IMR-90 (cell line): ENCODE measurements around the gene ATRX. TPM values are rescaled to one million over a fixed set of nuclear protein-coding genes. Genes with fewer than 3 reads are reported as not detected.

ENCODE experiments used
- ATAC-seq: fragments of 200-7000 bp; cut with Tn5 transposase; 2 replicates; pipeline ENCODE4 v1.9.1; 2020; ENCODE audit warnings: low read depth, mild to moderate bottlenecking, moderate library complexity
- BruUV-seq: library from RNA; stranded (reverse); fragments of 400-500 nt; replicated peaks from 2 replicates; lab custom pipeline; 2021; lab: Mats Ljungman, UMichigan
- CTCF ChIA-PET: fragments of 300-600 bp; formaldehyde crosslinking; extraction: SDS; loops from one replicate; lab custom pipeline; 2021; ENCODE audit warnings: antibody characterized with exemption; lab: Yijun Ruan, JAX
- POLR2A ChIA-PET: fragments of 300-600 bp; sonication (Branson Sonifier 250); formaldehyde crosslinking; loops from one replicate; lab custom pipeline; 2022; ENCODE audit warnings: antibody characterized with exemption; ENCODE audit not compliant: unreplicated experiment; lab: Charles Lee
- DNase-seq: peaks from one replicate; pipeline ENCODE4 v3.0.0; 2013
- H2AFZ ChIP-seq: replicated peaks from 2 replicates; pipeline ENCODE3; 2013; ENCODE audit warnings: low read length, mild to moderate bottlenecking; ENCODE audit not compliant: poor library complexity
- H2AK5ac ChIP-seq: 2 replicates; pipeline ENCODE4 v1.6.1; 2013; ENCODE audit warnings: low read depth, low read length, inconsistent platforms
- H2AK9ac ChIP-seq: replicated peaks from 2 replicates; pipeline ENCODE3; 2013; ENCODE audit warnings: mild to moderate bottlenecking, low read depth, low read length, moderate library complexity; ENCODE audit not compliant: poor library complexity
- H2BK120ac ChIP-seq: 2 replicates; pipeline ENCODE4 v1.6.1; 2013; ENCODE audit warnings: low read depth, low read length, inconsistent platforms
- H2BK15ac ChIP-seq: 3 replicates; pipeline ENCODE4 v1.6.1; 2013; ENCODE audit warnings: low read depth, low read length, inconsistent platforms
- H2BK20ac ChIP-seq: 2 replicates; pipeline ENCODE4 v1.6.1; 2013; ENCODE audit warnings: low read depth, mild to moderate bottlenecking, inconsistent platforms, low read length, moderate library complexity
- H2BK5ac ChIP-seq: 2 replicates; pipeline ENCODE4 v1.6.1; 2013; ENCODE audit warnings: mild to moderate bottlenecking, low read depth, low read length, inconsistent platforms; ENCODE audit not compliant: poor library complexity, severe bottlenecking
- H3K14ac ChIP-seq: replicated peaks from 2 replicates; pipeline ENCODE4 v1.6.1; 2013; ENCODE audit warnings: low read depth, low read length, inconsistent platforms
- H3K18ac ChIP-seq: 2 replicates; pipeline ENCODE4 v1.6.1; 2013; ENCODE audit warnings: low read depth, low read length, control low read depth
- H3K23ac ChIP-seq: 2 replicates; pipeline ENCODE4 v1.6.1; 2013; ENCODE audit warnings: low read depth, low read length, inconsistent platforms
- H3K27ac ChIP-seq: 2 replicates; pipeline ENCODE4 v1.5.1; 2013; ENCODE audit warnings: mild to moderate bottlenecking, control low read depth, low read length; ENCODE audit not compliant: insufficient read depth
- H3K27me3 ChIP-seq: 2 replicates; pipeline ENCODE4 v1.6.1; 2013; ENCODE audit warnings: low read length; ENCODE audit not compliant: control insufficient read depth, insufficient read depth
- H3K36me3 ChIP-seq: 2 replicates; pipeline ENCODE4 v1.6.1; 2013; ENCODE audit warnings: low read length, mixed read lengths; ENCODE audit not compliant: control insufficient read depth, insufficient read depth
- H3K4ac ChIP-seq: 2 replicates; pipeline ENCODE4 v1.6.1; 2013; ENCODE audit warnings: low read depth, low read length, inconsistent platforms
- H3K4me1 ChIP-seq: 2 replicates; pipeline ENCODE4 v1.6.1; 2013; ENCODE audit warnings: low read length, mixed read lengths; ENCODE audit not compliant: control insufficient read depth, insufficient read depth
- H3K4me2 ChIP-seq: 2 replicates; pipeline ENCODE4 v1.6.1; 2013; ENCODE audit warnings: low read depth, mild to moderate bottlenecking, control low read depth, low read length, moderate library complexity
- H3K4me3 ChIP-seq: 2 replicates; pipeline ENCODE4 v1.5.1; 2013; ENCODE audit warnings: low read depth, mild to moderate bottlenecking, control low read depth, low read length, moderate library complexity; ENCODE audit not compliant: insufficient read depth
- H3K56ac ChIP-seq: 2 replicates; pipeline ENCODE4 v1.6.1; 2013; ENCODE audit warnings: low read length, inconsistent platforms; ENCODE audit not compliant: insufficient read depth; ENCODE audit errors: extremely low read depth
- H3K79me1 ChIP-seq, 2 experiments: 2 replicates each; pipeline ENCODE4 v1.6.1; 2013; ENCODE audit warnings: low read length in 2 of 2, inconsistent platforms in 1 of 2, low read depth in 1 of 2
- H3K9ac ChIP-seq: 2 replicates; pipeline ENCODE4 v1.6.1; 2013; ENCODE audit warnings: low read depth, low read length, control low read depth
- H3K9me1 ChIP-seq: 2 replicates; pipeline ENCODE4 v1.6.1; 2013; ENCODE audit warnings: low read length, inconsistent platforms; ENCODE audit not compliant: insufficient read depth
- H3K9me3 ChIP-seq: 2 replicates; pipeline ENCODE4 v1.6.1; 2013; ENCODE audit warnings: low read length; ENCODE audit not compliant: control insufficient read depth, insufficient read depth
- H4K20me1 ChIP-seq: 2 replicates; pipeline ENCODE4 v1.6.1; 2013; ENCODE audit warnings: low read length, inconsistent platforms; ENCODE audit not compliant: insufficient read depth
- H4K5ac ChIP-seq: 2 replicates; pipeline ENCODE4 v1.6.1; 2013; ENCODE audit warnings: mild to moderate bottlenecking, low read depth, low read length, control low read depth
- H4K8ac ChIP-seq, 2 experiments: 2 replicates each; pipeline ENCODE4 v1.6.1; 2013; ENCODE audit warnings: low read depth in 2 of 2, low read length in 2 of 2, control low read depth in 1 of 2, inconsistent platforms in 1 of 2
- H4K91ac ChIP-seq: 2 replicates; pipeline ENCODE4 v1.6.1; 2013; ENCODE audit warnings: low read depth, low read length, inconsistent platforms; ENCODE audit not compliant: insufficient read depth
- BHLHE40 ChIP-seq: fragments of 150-350 bp; IDR thresholded peaks from 2 replicates; pipeline ENCODE4 v1.6.1; 2016; ENCODE audit warnings: mild to moderate bottlenecking, low read depth, low read length
- SMC3 ChIP-seq: fragments of 150-350 bp; IDR thresholded peaks from 2 replicates; pipeline ENCODE4 v1.6.1; 2016; ENCODE audit warnings: low read depth, mild to moderate bottlenecking, antibody characterized with exemption, low read length, moderate library complexity
- dilution Hi-C: fragments of 300-500 bp; cut with HindIII; formaldehyde crosslinking; loops from one replicate; pipeline ENCODE4 v1.14.3; 2018; ENCODE audit warnings: low sequenced_read_pairs; ENCODE audit not compliant: unreplicated experiment
- in situ Hi-C: fragments of 300-500 bp; cut with MboI; formaldehyde crosslinking; loops from 3 replicates; pipeline ENCODE4 v1.14.3; 2019; ENCODE audit warnings: low sequenced_read_pairs, inconsistent platforms, mixed read lengths
- intact Hi-C: fragments of 100-400 bp; cut with micrococcal nuclease; formaldehyde crosslinking; loops from 2 replicates; pipeline ENCODE4 v1.10.0; 2022
- polyA plus RNA-seq, 3 experiments: library from polyadenylated mRNA; depleted of rRNA; stranded (reverse); fragments of >200 nt; gene quantifications; 2 replicates each; pipeline ENCODE4 v1.2.3, GENCODE V29; 2012; ENCODE audit warnings: low replicate concordance in 1 of 3
- total RNA-seq: library from RNA; depleted of rRNA; stranded (reverse); fragments of >200 nt; gene quantifications from 2 replicates; pipeline ENCODE4 v1.2.3, GENCODE V29; 2012

The ATRX gene
- total and polyA plus RNA-seq, 2 of the 4 experiments (the other 2 are of a cell fraction) = 20.7 to 73.8 TPM

DNA sequence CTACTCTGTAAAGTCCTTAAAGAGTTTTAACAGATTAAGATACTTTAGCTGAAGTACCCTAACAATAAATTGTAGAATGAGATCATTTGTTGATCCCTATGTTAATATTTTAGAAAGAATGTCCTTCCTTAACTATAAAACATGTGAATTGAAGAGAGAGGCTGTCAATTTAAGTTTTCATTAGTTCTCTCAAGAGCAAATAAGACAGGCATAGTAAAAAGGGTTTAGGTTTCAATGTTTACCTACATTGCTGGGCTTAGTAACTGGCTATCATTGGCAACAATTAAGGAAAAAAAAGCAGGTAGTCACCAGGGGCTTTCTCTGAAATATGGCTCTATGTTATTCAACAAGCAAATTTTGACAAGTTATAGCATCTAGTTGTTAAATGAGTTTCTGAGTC is 91.5 kb downstream of the ATRX start:
- ATAC-seq (no peak), DNase-seq (no peak)
- H4K5ac ChIP-seq = no peak overlapping the region
- H3K18ac ChIP-seq = no peak overlapping the region
- no peak overlapping the region for H2AFZ ChIP-seq
- H3K9me3 ChIP-seq = no peaks in the 10 kb centered on the region
- H3K79me1 ChIP-seq = peaks cover 0 to 6% of the 10 kb centered on the region in 2 experiments; a peak in 2 of 4 replicates
- H3K27ac ChIP-seq = no peak overlapping the region
- dilution Hi-C loops = no loop called here
- H4K8ac ChIP-seq = no peak overlapping the region
- no peak overlapping the region for H3K56ac ChIP-seq
- peaks cover 4% of the 10 kb centered on the region for H4K20me1 ChIP-seq
- H2AK5ac ChIP-seq = no peak overlapping the region
- POLR2A ChIA-PET = no interaction called here
- no peak overlapping the region for H3K14ac ChIP-seq
- TF ChIP-seq BHLHE40 (no peak), SMC3 (no peak)
- H3K9me1 ChIP-seq = 0 out of 2 replicates have a peak, but pooled peaks cover 2% of the 10 kb centered on the region
- no peak overlapping the region for H2BK15ac ChIP-seq
- H3K4me3 ChIP-seq = no peak overlapping the region
- H4K91ac ChIP-seq = no peak overlapping the region
- in situ Hi-C loops = no loop called here
- peaks cover 3% of the 10 kb centered on the region; the same call in 1 of the 2 replicates for H3K36me3 ChIP-seq
- H3K4me2 ChIP-seq = no peak overlapping the region
- no peak overlapping the region for H2BK5ac ChIP-seq
- H3K27me3 ChIP-seq = no peaks in the 10 kb centered on the region
- H2BK120ac ChIP-seq = no peak overlapping the region
- H2BK20ac ChIP-seq = no peak overlapping the region
- intact Hi-C loops = no loop called here
- no peaks in the 10 kb centered on the region for H3K4me1 ChIP-seq
- no peak overlapping the region for H3K23ac ChIP-seq
- H2AK9ac ChIP-seq = no peak overlapping the region
- no TSS peak for BruUV-seq
- no peak overlapping the region for H3K4ac ChIP-seq
- CTCF ChIA-PET = no interaction called here
- H3K9ac ChIP-seq = no peak overlapping the region
